Measurements from ENCODE around the gene PODNL1.
A peak's percentile ranks its signal among the peaks of the same experiment; 100 is the strongest.
"Not testable (repeated sequence)": the region's sequence is repeated elsewhere in the genome, so short reads cannot be mapped to it uniquely, and the experiment has no call there.

PODNL1 gene

DNA sequence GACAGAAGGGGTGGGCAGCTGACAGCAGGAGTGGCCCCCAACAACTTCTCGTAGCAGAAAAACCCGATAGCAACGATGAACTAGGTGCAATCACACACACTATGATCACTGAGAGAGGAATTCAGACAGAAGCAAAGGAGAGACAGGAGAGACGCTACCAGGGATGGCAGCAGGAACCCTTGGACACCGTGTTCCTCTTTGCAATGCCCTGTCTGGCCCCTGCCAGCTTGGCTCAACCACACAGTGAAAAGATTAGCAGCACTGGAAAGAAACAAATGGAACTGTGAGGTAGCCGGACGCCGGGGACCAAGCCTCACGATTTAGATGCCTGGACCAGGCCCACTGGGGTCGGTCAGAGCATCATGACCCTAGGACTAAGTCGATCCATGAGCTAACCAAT is 37.7 kb upstream of the PODNL1 start (continued):
- TF ChIP-seq ZNF777 (tag by site-specific recombination; IDR thresholded peaks at IDR 0.05; ENCODE audit: borderline replicate concordance) (no peak), ZXDB (tag by site-specific recombination; IDR thresholded peaks at IDR 0.05) (no peak), ZBTB7A (tag by site-specific recombination; IDR thresholded peaks at IDR 0.05; ENCODE audit: low read depth) (no peak), TCF7L2 (IDR thresholded peaks at IDR 0.05; ENCODE audit: borderline replicate concordance, low read depth, low read length) (no peak), ZNF354C (tag by site-specific recombination; IDR thresholded peaks at IDR 0.05; ENCODE audit: borderline replicate concordance, low read depth) (no peak), ZNF223 (tag by site-specific recombination; IDR thresholded peaks at IDR 0.05) (no peak), ZNF426 (tag by site-specific recombination; IDR thresholded peaks at IDR 0.05) (no peak)

DNA sequence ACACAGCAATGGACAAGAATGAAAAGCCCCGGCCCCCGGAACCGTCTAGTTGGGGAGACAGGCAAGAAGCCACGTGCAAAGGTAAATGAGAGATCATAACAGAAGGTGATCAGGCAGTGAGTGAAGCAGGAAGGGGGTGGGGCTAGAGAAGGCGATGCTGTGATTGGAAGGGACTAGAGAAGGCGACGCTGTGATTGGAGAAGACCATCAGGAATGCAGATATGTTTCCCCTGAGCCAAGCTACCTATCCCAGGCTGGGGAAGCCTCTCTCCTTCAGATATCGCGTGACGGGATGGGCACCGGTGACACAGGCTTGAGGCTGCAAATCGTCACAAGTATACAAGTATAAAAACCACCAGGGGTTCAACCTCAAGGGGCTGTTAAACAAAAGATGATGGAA is 35.9 kb upstream of the PODNL1 start:
- H3K9me3 ChIP-seq (ENCODE audit: control insufficient read depth, insufficient read depth, low read depth, low read length), result no peaks in the 10 kb centered on the region
- CTCF ChIA-PET, result no interaction called here
- POLR2A ChIA-PET, result no interaction called here

DNA sequence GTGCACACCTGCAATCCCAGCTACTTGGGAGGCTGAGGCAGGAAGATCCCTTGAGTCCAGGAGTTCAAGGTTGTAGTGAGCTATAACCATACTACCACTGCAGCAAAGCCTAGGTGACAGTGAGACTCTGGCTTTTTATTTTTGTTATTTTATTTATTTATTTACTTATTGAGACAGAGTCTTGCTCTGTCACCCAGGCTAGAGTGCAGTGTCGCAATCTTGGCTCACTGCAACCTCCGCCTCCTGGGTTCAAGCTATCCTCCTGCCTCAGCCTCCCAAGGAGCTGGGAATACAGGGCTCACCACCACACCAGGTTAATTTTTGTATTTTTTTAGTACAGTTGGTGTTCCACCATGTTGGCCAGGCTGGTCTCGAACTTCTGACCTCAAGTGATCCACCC is 35.3 kb upstream of the PODNL1 start:
- peaks cover 30 to 60% of the 10 kb centered on the region in 2 experiments; a peak in 2 of 3 replicates for H3K36me3 ChIP-seq (ENCODE audit: control insufficient read depth in 2 of 2, insufficient read depth in 1 of 2, low read length in 2 of 2)
- CTCF ChIA-PET, result interaction anchor here (0.7 to 0.8 kb wide), 2 partner anchors 13 to 28 kb away, joined by 3 to 5 read pairs; no protein-coding TSS in a partner anchor
- H3K9me3 ChIP-seq (ENCODE audit: control insufficient read depth, insufficient read depth, low read depth, low read length); H3K27ac ChIP-seq (ENCODE audit: extremely low read depth, low read depth, low read length); H3K4me1 ChIP-seq (ENCODE audit: control insufficient read depth, insufficient read depth, low read length); POLR2A ChIA-PET; H3K4me3 ChIP-seq (ENCODE audit: low read depth, low read length): not testable (repeated sequence)

More for the DNA sequence above, 35.9 kb upstream of the PODNL1 start:
- TF ChIP-seq SP2 (tag by site-specific recombination; IDR thresholded peaks at IDR 0.05) (peak; percentile 56), KLF9 (tag by site-specific recombination; IDR thresholded peaks at IDR 0.05; ENCODE audit: low read depth) (no peak), ZNF19 (tag by site-specific recombination; IDR thresholded peaks at IDR 0.05; ENCODE audit: low read depth) (no peak), ZNF560 (tag by site-specific recombination; IDR thresholded peaks at IDR 0.05; ENCODE audit: borderline replicate concordance) (no peak), ZNF701 (tag by site-specific recombination; IDR thresholded peaks at IDR 0.05) (no peak), ZNF600 (tag by site-specific recombination; IDR thresholded peaks at IDR 0.05) (no peak), ZNF654 (tag by site-specific recombination; IDR thresholded peaks at IDR 0.05; ENCODE audit: low read depth) (no peak), SP3 (tag by site-specific recombination; IDR thresholded peaks at IDR 0.05) (0 out of 2 replicates have a peak, but pooled peaks have one; percentile 26), FEZF1 (tag by site-specific recombination; IDR thresholded peaks at IDR 0.05) (no peak), KLF8 (tag by site-specific recombination; IDR thresholded peaks at IDR 0.05) (no peak)
- TF ChIP-seq, protein P1, sequence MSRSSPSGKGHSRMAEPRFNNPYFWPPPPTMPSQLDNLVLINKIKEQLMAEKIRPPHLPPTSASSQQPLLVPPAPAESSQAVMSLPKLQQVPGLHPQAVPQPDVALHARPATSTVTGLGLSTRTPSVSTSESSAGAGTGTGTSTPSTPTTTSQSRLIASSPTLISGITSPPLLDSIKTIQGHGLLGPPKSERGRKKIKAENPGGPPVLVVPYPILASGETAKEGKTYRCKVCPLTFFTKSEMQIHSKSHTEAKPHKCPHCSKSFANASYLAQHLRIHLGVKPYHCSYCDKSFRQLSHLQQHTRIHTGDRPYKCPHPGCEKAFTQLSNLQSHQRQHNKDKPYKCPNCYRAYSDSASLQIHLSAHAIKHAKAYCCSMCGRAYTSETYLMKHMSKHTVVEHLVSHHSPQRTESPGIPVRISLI (tag by site-specific recombination; IDR thresholded peaks at IDR 0.05), result no peak
- Histone ChIP-seq H3K4me1 (ENCODE audit: control insufficient read depth, insufficient read depth, low read length) (no peaks in the 10 kb centered on the region; the same call in 1 of the 2 replicates), H3K4me3 (ENCODE audit: low read depth, low read length) (no peak overlapping the region), H3K27ac (ENCODE audit: extremely low read depth, low read depth, low read length) (no peak overlapping the region), H3K36me3 (ENCODE audit: control insufficient read depth in 2 of 2, insufficient read depth in 1 of 2, low read length in 2 of 2) (peaks cover 30 to 55% of the 10 kb centered on the region in 2 experiments; a peak in 2 of 3 replicates)

DNA sequence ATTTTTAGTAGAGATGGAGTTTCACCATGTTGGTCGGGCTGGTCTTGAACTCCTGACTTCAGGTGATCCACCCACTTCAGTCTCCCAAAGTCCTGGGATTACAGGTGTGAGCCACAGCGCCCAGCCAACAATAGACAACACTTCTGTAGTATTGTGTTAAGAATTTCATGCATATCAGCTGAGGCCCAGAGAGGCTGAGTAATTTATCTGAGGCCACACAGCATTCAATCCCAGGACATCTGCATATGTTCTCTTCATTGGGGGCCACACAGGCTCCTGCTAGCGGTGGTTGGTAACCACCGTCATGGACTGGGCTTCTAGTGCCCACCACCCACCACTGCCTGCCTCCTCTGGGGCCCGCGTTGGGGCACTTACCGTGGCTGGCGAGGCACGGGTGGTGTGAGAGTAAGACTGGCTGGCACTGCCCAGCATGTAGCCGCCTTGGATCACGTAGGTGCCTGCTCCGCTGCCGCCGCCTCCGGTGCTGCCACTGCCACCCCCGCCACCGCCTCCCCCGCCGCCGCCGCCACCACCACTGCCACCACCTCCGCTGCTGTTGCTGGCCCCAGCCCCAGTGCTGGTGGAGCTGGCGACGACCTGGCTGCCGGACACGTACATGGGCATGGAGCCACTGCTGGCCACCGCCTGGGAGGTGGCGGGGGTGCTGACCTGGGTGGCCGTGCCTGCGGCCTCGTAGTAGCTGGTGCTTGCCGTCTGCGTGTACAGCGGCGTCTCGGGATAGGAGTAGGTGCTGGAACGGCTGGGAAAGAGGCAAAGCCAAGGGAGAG is 34.3 kb upstream of the PODNL1 start:
- H3K36me3 ChIP-seq (ENCODE audit: control insufficient read depth in 2 of 2, insufficient read depth in 1 of 2, low read length in 2 of 2), result peaks cover 36 to 63% of the 10 kb centered on the region in 2 experiments; a peak in 2 of 3 replicates
- no peak overlapping the region for H3K27ac ChIP-seq (ENCODE audit: extremely low read depth, low read depth, low read length)
- POLR2A ChIA-PET, result no interaction called here

More for the DNA sequence above, 34.3 kb upstream of the PODNL1 start:
- no peak overlapping the region for H3K4me3 ChIP-seq (ENCODE audit: low read depth, low read length)
- H3K9me3 ChIP-seq (ENCODE audit: control insufficient read depth, insufficient read depth, low read depth, low read length), result no peaks in the 10 kb centered on the region
- no peaks in the 10 kb centered on the region; the same call in 1 of the 2 replicates for H3K4me1 ChIP-seq (ENCODE audit: control insufficient read depth, insufficient read depth, low read length)
- TF ChIP-seq ZNF324 (tag by site-specific recombination; IDR thresholded peaks at IDR 0.05) (no peak), ZNF768 (tag by site-specific recombination; IDR thresholded peaks at IDR 0.05) (peak; percentile 81), GLI2 (tag by site-specific recombination; IDR thresholded peaks at IDR 0.05; ENCODE audit: borderline replicate concordance, low read depth) (no peak)
- CTCF ChIA-PET, result no interaction called here

Data from HEK293 (cell line).